Measurements from ENCODE around the gene JOSD2.

DNA sequence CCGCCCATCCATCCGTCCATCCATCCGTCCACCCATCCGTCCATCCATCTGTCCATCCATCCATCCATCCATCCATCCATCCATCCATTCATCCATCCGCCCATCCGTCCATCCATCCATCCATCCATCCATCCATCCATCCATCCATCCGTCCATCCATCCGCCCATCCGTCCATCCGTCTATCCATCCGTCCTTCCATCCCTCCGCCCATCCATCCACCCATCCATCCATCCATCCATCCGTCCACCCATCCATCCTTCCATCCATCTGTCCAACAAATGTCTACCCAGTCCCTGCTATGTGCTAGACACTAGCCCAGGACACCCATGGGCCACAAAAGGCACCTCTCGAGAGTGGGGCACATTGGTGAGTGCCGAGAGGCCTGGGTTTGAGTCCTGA lies 41.5 kb upstream of the JOSD2 start:
- TF ChIP-seq, protein P1, sequence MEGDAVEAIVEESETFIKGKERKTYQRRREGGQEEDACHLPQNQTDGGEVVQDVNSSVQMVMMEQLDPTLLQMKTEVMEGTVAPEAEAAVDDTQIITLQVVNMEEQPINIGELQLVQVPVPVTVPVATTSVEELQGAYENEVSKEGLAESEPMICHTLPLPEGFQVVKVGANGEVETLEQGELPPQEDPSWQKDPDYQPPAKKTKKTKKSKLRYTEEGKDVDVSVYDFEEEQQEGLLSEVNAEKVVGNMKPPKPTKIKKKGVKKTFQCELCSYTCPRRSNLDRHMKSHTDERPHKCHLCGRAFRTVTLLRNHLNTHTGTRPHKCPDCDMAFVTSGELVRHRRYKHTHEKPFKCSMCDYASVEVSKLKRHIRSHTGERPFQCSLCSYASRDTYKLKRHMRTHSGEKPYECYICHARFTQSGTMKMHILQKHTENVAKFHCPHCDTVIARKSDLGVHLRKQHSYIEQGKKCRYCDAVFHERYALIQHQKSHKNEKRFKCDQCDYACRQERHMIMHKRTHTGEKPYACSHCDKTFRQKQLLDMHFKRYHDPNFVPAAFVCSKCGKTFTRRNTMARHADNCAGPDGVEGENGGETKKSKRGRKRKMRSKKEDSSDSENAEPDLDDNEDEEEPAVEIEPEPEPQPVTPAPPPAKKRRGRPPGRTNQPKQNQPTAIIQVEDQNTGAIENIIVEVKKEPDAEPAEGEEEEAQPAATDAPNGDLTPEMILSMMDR (conservative IDR thresholded peaks at IDR 0.05; ENCODE audit: low read depth, low read length): no peak
- no peak for TF ChIP-seq CEBPB (IDR thresholded peaks at IDR 0.05; ENCODE audit: low read depth, low read length)
- TF ChIP-seq, protein P2, sequence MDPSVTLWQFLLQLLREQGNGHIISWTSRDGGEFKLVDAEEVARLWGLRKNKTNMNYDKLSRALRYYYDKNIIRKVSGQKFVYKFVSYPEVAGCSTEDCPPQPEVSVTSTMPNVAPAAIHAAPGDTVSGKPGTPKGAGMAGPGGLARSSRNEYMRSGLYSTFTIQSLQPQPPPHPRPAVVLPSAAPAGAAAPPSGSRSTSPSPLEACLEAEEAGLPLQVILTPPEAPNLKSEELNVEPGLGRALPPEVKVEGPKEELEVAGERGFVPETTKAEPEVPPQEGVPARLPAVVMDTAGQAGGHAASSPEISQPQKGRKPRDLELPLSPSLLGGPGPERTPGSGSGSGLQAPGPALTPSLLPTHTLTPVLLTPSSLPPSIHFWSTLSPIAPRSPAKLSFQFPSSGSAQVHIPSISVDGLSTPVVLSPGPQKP (IDR thresholded peaks at IDR 0.05; ENCODE audit: borderline replicate concordance, low read depth, low read length): no peak
- no peak for TF ChIP-seq POLR2A (IDR thresholded peaks at IDR 0.05; ENCODE audit: low read depth, low read length)
- TF ChIP-seq SMC3 (IDR thresholded peaks at IDR 0.05; ENCODE audit: low read depth, low read length): no peak
- TF ChIP-seq, protein P3, sequence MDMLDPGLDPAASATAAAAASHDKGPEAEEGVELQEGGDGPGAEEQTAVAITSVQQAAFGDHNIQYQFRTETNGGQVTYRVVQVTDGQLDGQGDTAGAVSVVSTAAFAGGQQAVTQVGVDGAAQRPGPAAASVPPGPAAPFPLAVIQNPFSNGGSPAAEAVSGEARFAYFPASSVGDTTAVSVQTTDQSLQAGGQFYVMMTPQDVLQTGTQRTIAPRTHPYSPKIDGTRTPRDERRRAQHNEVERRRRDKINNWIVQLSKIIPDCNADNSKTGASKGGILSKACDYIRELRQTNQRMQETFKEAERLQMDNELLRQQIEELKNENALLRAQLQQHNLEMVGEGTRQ (IDR thresholded peaks at IDR 0.05; ENCODE audit: low read depth, low read length): no peak

Measured in IMR-90 (cell line).